Omental fat pad (tissue), 4 donors: ENCODE results near the gene NCAM1. TPM values are rescaled to one million over a fixed set of nuclear protein-coding genes. Genes with fewer than 3 reads are reported as not detected.

Experiments
- ATAC-seq: fragments of 150-250 bp; one replicate; pipeline ENCODE4 v1.9.1; 2016; ENCODE audit warnings: mild to moderate bottlenecking, moderate library complexity; ENCODE audit not compliant: low FRiP score
- DNase-seq: peaks from one replicate; pipeline ENCODE4 v3.0.0-alpha.2; 2019; ENCODE audit warnings: low spot score
- total RNA-seq, 4 donors: library from RNA; depleted of rRNA; stranded (reverse); fragments of >200 nt; gene quantifications; one replicate each; pipeline ENCODE4 v1.1.0, GENCODE V29; 2016
- TF ChIP-seq, protein P1 (sequence below), 3 donors: fragments of 450-650 bp; IDR thresholded peaks; one replicate each; pipeline ENCODE4 v1.5.1; 2016 to 2017; ENCODE audit warnings: antibody characterized with exemption in 3 of 3, mild to moderate bottlenecking in 3 of 3, moderate library complexity in 2 of 3

The NCAM1 gene
- total RNA-seq, 4 donors from 2014 or later, result 3.8 to 10.9 (median 7.9) TPM

DNA sequence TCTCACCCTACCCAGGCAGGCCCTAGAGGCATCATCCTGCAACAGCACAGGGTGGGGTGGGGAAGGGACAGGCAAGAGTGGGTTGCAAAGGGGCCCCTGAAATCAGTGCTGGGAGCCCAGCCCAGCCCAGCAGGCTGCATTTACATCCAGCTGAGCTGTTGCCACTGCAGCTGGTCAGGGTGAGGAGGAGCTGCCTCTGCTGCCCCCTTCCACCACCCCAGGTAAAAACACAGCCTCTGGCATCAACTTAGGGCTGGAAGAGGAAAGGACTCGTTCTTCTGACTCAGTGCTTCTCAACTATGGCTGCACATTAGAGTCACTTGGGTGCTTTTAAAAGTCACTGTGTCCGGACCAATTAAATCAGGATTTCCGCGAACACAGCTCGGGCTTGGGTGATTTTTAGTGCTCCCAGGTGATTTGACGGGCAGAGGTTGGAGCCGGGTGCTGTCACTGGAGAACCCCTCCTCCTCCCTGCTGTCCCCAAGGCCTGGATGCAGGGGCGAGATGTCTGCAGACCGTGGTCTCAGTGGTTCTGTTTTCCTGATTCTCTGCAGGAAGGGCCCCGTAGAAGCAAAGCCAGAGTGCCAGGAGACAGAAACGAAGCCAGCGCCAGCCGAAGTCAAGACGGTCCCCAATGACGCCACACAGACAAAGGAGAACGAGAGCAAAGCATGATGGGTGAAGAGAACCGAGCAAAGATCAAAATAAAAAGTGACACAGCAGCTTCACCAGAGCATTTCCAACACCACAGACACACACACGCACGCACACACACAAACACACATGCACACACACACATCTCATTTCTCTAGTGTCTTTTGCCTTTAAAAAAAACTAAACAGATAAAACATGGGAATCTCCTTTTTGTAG lies 313.7 kb downstream of the NCAM1 start:
- TF ChIP-seq, protein P1, sequence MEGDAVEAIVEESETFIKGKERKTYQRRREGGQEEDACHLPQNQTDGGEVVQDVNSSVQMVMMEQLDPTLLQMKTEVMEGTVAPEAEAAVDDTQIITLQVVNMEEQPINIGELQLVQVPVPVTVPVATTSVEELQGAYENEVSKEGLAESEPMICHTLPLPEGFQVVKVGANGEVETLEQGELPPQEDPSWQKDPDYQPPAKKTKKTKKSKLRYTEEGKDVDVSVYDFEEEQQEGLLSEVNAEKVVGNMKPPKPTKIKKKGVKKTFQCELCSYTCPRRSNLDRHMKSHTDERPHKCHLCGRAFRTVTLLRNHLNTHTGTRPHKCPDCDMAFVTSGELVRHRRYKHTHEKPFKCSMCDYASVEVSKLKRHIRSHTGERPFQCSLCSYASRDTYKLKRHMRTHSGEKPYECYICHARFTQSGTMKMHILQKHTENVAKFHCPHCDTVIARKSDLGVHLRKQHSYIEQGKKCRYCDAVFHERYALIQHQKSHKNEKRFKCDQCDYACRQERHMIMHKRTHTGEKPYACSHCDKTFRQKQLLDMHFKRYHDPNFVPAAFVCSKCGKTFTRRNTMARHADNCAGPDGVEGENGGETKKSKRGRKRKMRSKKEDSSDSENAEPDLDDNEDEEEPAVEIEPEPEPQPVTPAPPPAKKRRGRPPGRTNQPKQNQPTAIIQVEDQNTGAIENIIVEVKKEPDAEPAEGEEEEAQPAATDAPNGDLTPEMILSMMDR (IDR thresholded peaks at IDR 0.05), result no peak
- DNase-seq, result no peak
- no peak for ATAC-seq

DNA sequence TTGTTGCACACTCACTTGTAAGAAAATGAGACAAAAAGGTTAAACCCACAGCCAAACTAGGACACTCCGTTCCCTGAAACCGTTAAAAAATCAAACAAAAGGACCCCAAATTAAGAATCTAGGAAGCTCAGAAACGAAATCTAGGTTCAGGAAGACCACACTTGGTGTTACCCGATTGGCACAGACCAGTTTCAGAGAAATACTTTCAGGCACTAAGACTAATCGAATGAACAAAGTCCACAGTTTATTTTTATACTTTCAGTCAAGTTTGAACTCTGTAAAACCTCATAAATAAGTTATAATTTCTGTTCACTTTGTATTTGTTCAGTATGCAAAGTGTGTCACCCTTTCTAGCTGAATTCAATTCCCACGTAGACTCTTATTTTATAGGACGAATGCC lies 314.4 kb downstream of the NCAM1 start:
- TF ChIP-seq, protein P1 (IDR thresholded peaks at IDR 0.05), result no peak
- no peak for DNase-seq
- no peak for ATAC-seq

DNA sequence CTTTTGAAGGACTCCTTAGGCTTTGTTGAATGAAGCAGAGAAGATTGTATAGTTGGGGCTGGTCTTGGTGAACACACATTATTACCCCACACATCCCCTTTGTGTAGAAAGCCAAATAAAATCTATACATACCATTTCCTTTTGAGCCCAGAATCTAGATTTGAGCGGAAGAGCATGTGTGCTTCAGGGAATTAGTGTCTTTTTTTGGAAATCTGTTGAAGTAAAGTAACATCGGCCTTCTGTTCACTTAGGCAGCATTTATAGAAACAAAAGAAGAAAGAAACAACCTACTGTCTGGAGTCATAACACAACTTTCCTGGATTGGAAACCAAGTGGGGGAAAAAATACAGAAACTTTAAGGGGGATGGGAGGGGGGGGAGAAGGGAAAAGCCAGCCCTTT lies 315.2 kb downstream of the NCAM1 start:
- ATAC-seq (no peak), DNase-seq (no peak)
- TF ChIP-seq, protein P1 (IDR thresholded peaks at IDR 0.05), result no peak

DNA sequence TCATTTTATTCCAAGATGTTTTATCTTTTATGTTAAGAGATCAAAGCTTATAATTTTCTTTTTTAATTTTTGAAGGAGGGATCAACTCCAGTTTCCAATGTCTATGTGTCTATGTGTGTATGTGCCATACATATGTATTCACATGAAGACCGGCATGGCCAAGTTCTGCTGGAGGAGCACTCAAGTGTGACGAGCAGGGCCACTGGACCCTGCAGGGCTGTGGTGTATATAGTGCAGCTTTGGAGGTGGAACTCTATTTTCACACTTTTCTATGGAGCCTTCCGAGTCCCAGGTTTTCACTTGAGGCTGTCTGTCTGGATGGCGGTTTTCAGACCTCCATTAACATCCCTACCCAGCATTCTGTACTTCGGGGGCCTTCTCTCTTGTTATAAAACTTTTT lies 316.7 kb downstream of the NCAM1 start:
- DNase-seq, result no peak
- TF ChIP-seq, protein P1 (IDR thresholded peaks at IDR 0.05), result no peak
- ATAC-seq, result no peak

DNA sequence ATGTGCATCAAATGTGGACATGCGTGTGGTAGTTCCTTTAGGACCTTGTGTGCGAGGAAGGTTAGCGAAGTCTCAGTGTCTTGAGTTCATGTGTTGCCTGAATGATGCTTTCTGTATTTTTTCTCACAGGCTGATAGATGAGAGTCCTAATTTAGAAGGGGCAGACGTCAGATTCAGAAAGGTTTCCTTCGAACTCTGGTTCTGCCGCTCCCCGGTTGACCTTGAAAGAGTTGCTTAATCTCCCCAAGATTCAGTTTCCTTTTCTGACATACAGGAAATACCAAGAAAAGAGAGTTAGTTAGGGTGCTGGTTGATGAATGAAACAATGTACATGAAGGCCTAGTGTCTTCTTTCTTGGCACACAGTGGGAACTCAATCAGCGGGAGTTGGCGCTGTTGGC lies 317.3 kb downstream of the NCAM1 start:
- ATAC-seq, result no peak
- DNase-seq, result no peak
- TF ChIP-seq, protein P1 (IDR thresholded peaks at IDR 0.05), result no peak

DNA sequence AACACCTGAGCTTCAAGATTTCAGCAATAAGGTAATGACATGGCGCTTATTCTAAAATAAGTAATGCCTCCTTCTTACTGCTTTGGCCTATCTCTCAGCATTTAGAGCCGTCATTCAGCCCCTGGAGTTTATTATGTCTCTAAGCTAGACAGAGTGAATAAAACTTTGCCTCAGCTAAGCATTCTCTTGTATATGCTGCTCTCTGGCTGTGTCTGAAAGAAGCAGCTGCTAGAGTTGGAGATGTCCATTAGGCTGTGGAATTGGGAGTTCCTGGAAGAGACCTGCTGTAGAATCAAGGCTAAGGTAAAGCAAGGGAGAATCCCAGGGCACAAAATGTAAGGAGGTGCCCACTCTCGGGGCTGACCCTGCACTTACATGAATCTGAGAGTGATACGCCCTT lies 317.7 kb downstream of the NCAM1 start:
- DNase-seq, result no peak
- no peak for ATAC-seq
- TF ChIP-seq, protein P1 (IDR thresholded peaks at IDR 0.05), result no peak

DNA sequence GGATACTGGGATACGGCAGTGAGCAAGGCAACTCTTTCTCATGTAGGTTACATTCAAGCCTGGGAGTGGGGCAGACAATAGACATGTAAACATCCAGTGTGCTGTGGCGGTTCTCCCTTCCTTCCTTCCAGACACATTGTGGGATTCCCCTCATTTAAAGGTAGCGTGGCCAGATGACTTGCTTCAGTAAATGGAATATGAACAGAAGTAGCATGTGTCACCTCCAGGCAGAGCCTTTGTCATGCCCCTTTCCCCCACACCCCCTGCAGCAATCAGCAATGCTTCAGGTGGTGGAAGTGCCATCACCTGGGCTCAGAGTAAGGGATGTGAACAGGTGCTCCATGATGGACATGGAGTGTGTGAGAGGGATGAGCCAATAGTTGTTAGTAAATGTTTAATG lies 318.4 kb downstream of the NCAM1 start:
- DNase-seq, result no peak
- no peak for ATAC-seq
- TF ChIP-seq, protein P1 (IDR thresholded peaks at IDR 0.05), result no peak
